SK-N-SH (cell line): Measurements from ENCODE around the gene MIA. TPM values are rescaled to one million over a fixed set of nuclear protein-coding genes. Genes with fewer than 3 reads are reported as not detected.

Source experiments
- CTCF ChIA-PET: fragments of 300-600, 350-600 bp; formaldehyde crosslinking; extraction: SDS; loops from one replicate; lab custom pipeline; 2021; lab: Yijun Ruan, JAX
- POLR2A ChIA-PET: fragments of 350-600 bp; sonication (Branson Sonifier 250); formaldehyde crosslinking; extraction: SDS; loops from one replicate; lab custom pipeline; 2020; ENCODE audit warnings: antibody characterized with exemption, inconsistent platforms; lab: Yijun Ruan, JAX
- DNase-seq: peaks from one replicate; pipeline ENCODE4 v3.0.0; 2012
- H2AFZ ChIP-seq: fragments of 200-600 bp; sonication (generic); 2 replicates; pipeline ENCODE4 v1.8.1; 2016; ENCODE audit warnings: antibody characterized with exemption, mild to moderate bottlenecking, low read depth
- H3F3A ChIP-seq: fragments of 200-600 bp; sonication (generic); replicated peaks from 2 replicates; pipeline ENCODE3; 2016; ENCODE audit warnings: antibody characterized with exemption, mild to moderate bottlenecking; ENCODE audit not compliant: insufficient read depth
- H3K27ac ChIP-seq, 2 experiments: fragments of 200-500 bp in 1 of 2; fragments of 200-600 bp in 1 of 2; sonication (Bioruptor generic) in 1 of 2; sonication (generic), shearing (Covaris generic) in 1 of 2; 2 replicates each; pipeline versions ENCODE4 v1.5.1 to v1.6.1; 2014 to 2016; ENCODE audit warnings: low read depth in 2 of 2, inconsistent platforms in 1 of 2, low read length in 1 of 2, mild to moderate bottlenecking in 1 of 2, mixed read lengths in 1 of 2
- H3K27me3 ChIP-seq: fragments of 200-600 bp; sonication (generic), shearing (Covaris generic); 2 replicates; pipeline ENCODE4 v1.6.1; 2016; ENCODE audit warnings: mixed run types; ENCODE audit not compliant: insufficient read depth
- H3K36me3 ChIP-seq, 2 experiments: fragments of 200-500 bp in 1 of 2; fragments of 200-600 bp in 1 of 2; sonication (Bioruptor generic) in 1 of 2; sonication (generic) in 1 of 2; replicated peaks in 1 of 2; 2 replicates each; pipeline versions ENCODE3 to v1.5.1; 2014 to 2016; ENCODE audit warnings: low read length in 1 of 2, mild to moderate bottlenecking in 1 of 2; ENCODE audit not compliant: insufficient read depth in 2 of 2, control insufficient read depth in 1 of 2
- H3K4me1 ChIP-seq, 2 experiments: fragments of 200-500 bp in 1 of 2; fragments of 200-600 bp in 1 of 2; sonication (Bioruptor generic) in 1 of 2; sonication (generic), shearing (Covaris generic) in 1 of 2; 2 replicates each; pipeline versions ENCODE4 v1.5.1 to v1.6.1; 2014 to 2016; ENCODE audit warnings: low read depth in 1 of 2, low read length in 1 of 2, mixed run types in 1 of 2; ENCODE audit not compliant: insufficient read depth in 2 of 2, control insufficient read depth in 1 of 2
- H3K4me2 ChIP-seq: fragments of 200-600 bp; sonication (generic), shearing (Covaris generic); 2 replicates; pipeline ENCODE4 v1.6.1; 2017; ENCODE audit warnings: mixed run types
- H3K4me3 ChIP-seq, 2 experiments: fragments of 200-500 bp in 1 of 2; fragments of 200-600 bp in 1 of 2; sonication (Bioruptor generic) in 1 of 2; sonication (generic), shearing (Covaris generic) in 1 of 2; 2 replicates each; pipeline versions ENCODE4 v1.5.1 to v1.8.1; 2014 to 2016; ENCODE audit warnings: low read depth in 2 of 2, inconsistent platforms in 1 of 2, low read length in 1 of 2, mild to moderate bottlenecking in 1 of 2, mixed read lengths in 1 of 2, moderate library complexity in 1 of 2
- H3K79me2 ChIP-seq: fragments of 200-600 bp; sonication (generic); 2 replicates; pipeline ENCODE4 v1.8.1; 2017; ENCODE audit warnings: mild to moderate bottlenecking; ENCODE audit not compliant: insufficient read depth
- H3K9ac ChIP-seq: fragments of 200-600 bp; sonication (generic); 2 replicates; pipeline ENCODE4 v1.6.1; 2017; ENCODE audit warnings: mixed run types
- H3K9me2 ChIP-seq: fragments of 200-600 bp; sonication (generic); 2 replicates; pipeline ENCODE4 v1.6.1; 2017; ENCODE audit warnings: mixed run types
- H3K9me3 ChIP-seq: fragments of 200-600 bp; sonication (generic); 2 replicates; pipeline ENCODE4 v1.6.1; 2017; ENCODE audit warnings: mixed run types, mild to moderate bottlenecking, moderate library complexity
- H4K20me1 ChIP-seq: fragments of 200-600 bp; sonication (generic); 2 replicates; pipeline ENCODE4 v1.6.1; 2017; ENCODE audit warnings: mild to moderate bottlenecking, mixed run types; ENCODE audit not compliant: insufficient read depth
- CHD2 ChIP-seq: fragments of 150-350 bp; IDR thresholded peaks from 2 replicates; pipeline ENCODE4 v1.6.1; 2018; ENCODE audit warnings: low read length; ENCODE audit not compliant: partially characterized antibody
- ELF1 ChIP-seq: IDR thresholded peaks from 2 replicates; pipeline ENCODE4 v1.4.0; 2012
- FOSL2 ChIP-seq: IDR thresholded peaks from 2 replicates; pipeline ENCODE4 v1.4.0; 2012; ENCODE audit warnings: low read depth, mild to moderate bottlenecking, moderate library complexity, borderline replicate concordance
- FOXJ3 ChIP-seq: sonication (generic); formaldehyde crosslinking; IDR thresholded peaks from 2 replicates; pipeline ENCODE4 v1.5.1; 2020; ENCODE audit warnings: mild to moderate bottlenecking, missing genetic modification reagents
- FOXM1 ChIP-seq: IDR thresholded peaks from 2 replicates; pipeline ENCODE4 v1.4.0; 2012; ENCODE audit warnings: low read depth, mild to moderate bottlenecking
- GATA2 ChIP-seq: sonication (generic); formaldehyde crosslinking; IDR thresholded peaks from 2 replicates; pipeline ENCODE4 v1.5.0; 2020; ENCODE audit warnings: mild to moderate bottlenecking, missing genetic modification reagents
- IRF3 ChIP-seq: fragments of 150-350 bp; IDR thresholded peaks from 2 replicates; pipeline ENCODE4 v1.6.1; 2016; ENCODE audit warnings: mild to moderate bottlenecking, low read depth, low read length
- MAX ChIP-seq: IDR thresholded peaks from 2 replicates; pipeline ENCODE4 v1.4.0; 2012; ENCODE audit warnings: low read depth
- MXI1 ChIP-seq: IDR thresholded peaks from 2 replicates; pipeline ENCODE4 v1.6.1; 2012; ENCODE audit warnings: mild to moderate bottlenecking, low read depth, low read length, improper control_type of control experiment
- POLR2AphosphoS5 ChIP-seq: IDR thresholded peaks from 2 replicates; pipeline ENCODE4 v1.6.1; 2012; ENCODE audit warnings: low read depth, low read length
- RAD21 ChIP-seq: IDR thresholded peaks from 2 replicates; pipeline ENCODE4 v1.6.1; 2012; ENCODE audit warnings: mild to moderate bottlenecking, low read length
- RCOR1 ChIP-seq: fragments of 150-350 bp; IDR thresholded peaks from 2 replicates; pipeline ENCODE4 v1.6.1; 2017; ENCODE audit warnings: antibody characterized with exemption, low read length
- REST ChIP-seq: IDR thresholded peaks from 2 replicates; pipeline ENCODE4 v1.6.1; 2012; ENCODE audit warnings: mild to moderate bottlenecking, low read depth, low read length, moderate library complexity
- SIN3A ChIP-seq: IDR thresholded peaks from 2 replicates; pipeline ENCODE4 v1.6.1; 2012; ENCODE audit warnings: low read depth, mild to moderate bottlenecking, low read length, moderate library complexity, borderline replicate concordance
- SMC3 ChIP-seq: IDR thresholded peaks from 2 replicates; pipeline ENCODE4 v1.6.1; 2012; ENCODE audit warnings: low read depth, low read length, improper control_type of control experiment
- TAF1 ChIP-seq: IDR thresholded peaks from 2 replicates; pipeline ENCODE4 v1.6.1; 2012; ENCODE audit warnings: low read depth, mild to moderate bottlenecking, low read length, moderate library complexity, borderline replicate concordance
- TCF12 ChIP-seq: IDR thresholded peaks from 2 replicates; pipeline ENCODE4 v1.4.0; 2012
- USF1 ChIP-seq: IDR thresholded peaks from 2 replicates; pipeline ENCODE4 v1.4.0; 2012; ENCODE audit warnings: low read depth, borderline replicate concordance
- ZBTB33 ChIP-seq: IDR thresholded peaks from 2 replicates; pipeline ENCODE4 v1.4.0; 2012; ENCODE audit warnings: low read depth, borderline replicate concordance
- WGBS: methylation state at CpG from one replicate; pipeline ENCODE4 v1.1.6; 2017; ENCODE audit warnings: low lambda C conversion rate; 5-methylcytosine and 5-hydroxymethylcytosine counted together
- polyA plus RNA-seq, 3 experiments: library from polyadenylated mRNA; depleted of rRNA; stranded (reverse); fragments of >200 nt; gene quantifications; 2 replicates each; pipeline ENCODE4 v1.2.3, GENCODE V29; 2012

MIA gene
- polyA plus RNA-seq, 1 of the 3 experiments (the other 2 are of a cell fraction) = not detected

- TF ChIP-seq GATA2 = no peak
- TF ChIP-seq IRF3 = no peak
- no peak for TF ChIP-seq ELF1
- no peak for TF ChIP-seq CHD2
- no peak for TF ChIP-seq FOSL2
- TF ChIP-seq MXI1 = no peak
- no peak for TF ChIP-seq MAX
Measured at GRCh38 chr19:40752257-40752781, 23.0 kb upstream of the MIA start (continued).

- H3K9ac ChIP-seq = no peak overlapping the region; the same call in 1 of the 2 replicates
Measured at GRCh38 chr19:40754611-40755247, 20.6 kb upstream of the MIA start.

More at GRCh38 chr19:40754611-40755247, 20.6 kb upstream of the MIA start:
- Histone ChIP-seq H3K9me2 (no peaks in the 10 kb centered on the region), H3F3A (peaks cover 6% of the 10 kb centered on the region), H3K36me3 (peaks cover 15 to 34% of the 10 kb centered on the region in 2 experiments), H3K79me2 (peaks cover 85% of the 10 kb centered on the region), H3K4me2 (peak overlapping the region; percentile 38; the same call in 1 of the 2 replicates), H3K27ac (no peak overlapping the region), H3K4me3 (no peak overlapping the region), H2AFZ (no peak overlapping the region), H4K20me1 (peaks cover 42% of the 10 kb centered on the region)
- WGBS = 93% methylated on average over 9 of the region's 9 CpGs
- no peak for DNase-seq
- CTCF ChIA-PET = interaction anchor here (0.6 kb wide), 1 partner anchor 1684 kb away, joined by 3 read pairs; no protein-coding TSS in a partner anchor
- TF ChIP-seq MXI1 (no peak), RCOR1 (no peak), SIN3A (no peak), TAF1 (no peak), TCF12 (no peak), RAD21 (no peak), FOXJ3 (CRISPR knock-in tag) (no peak), USF1 (no peak), GATA2 (no peak), POLR2AphosphoS5 (no peak), CHD2 (no peak), FOXM1 (no peak), ZBTB33 (no peak), SMC3 (no peak), REST (no peak)
- TF ChIP-seq, all 33 proteins: peak for 0
- no peaks in the 10 kb centered on the region for H3K27me3 ChIP-seq
- POLR2A ChIA-PET = no interaction called here
- H3K4me1 ChIP-seq = peaks cover 10 to 14% of the 10 kb centered on the region in 2 experiments; a peak in 2 of 4 replicates
- H3K9me3 ChIP-seq = no peaks in the 10 kb centered on the region
